Activated CD4-positive, alpha-beta T cell treated with anti-CD3 and anti-CD28 coated beads, Interleukin-2, amount 50 U/mL, for 24 hours (primary cell): Measurements from ENCODE around the gene PCDHGA7.
"Not testable (repeated sequence)": the region's sequence is repeated elsewhere in the genome, so short reads cannot be mapped to it uniquely, and the experiment has no call there.

Source experiments
- DNase-seq, 2 donors: peaks; one replicate each; pipeline ENCODE4 v3.0.0-alpha.2; 2020; ENCODE audit warnings: low read depth in 1 of 2, low spot score in 1 of 2

Gene PCDHGA7

DNA sequence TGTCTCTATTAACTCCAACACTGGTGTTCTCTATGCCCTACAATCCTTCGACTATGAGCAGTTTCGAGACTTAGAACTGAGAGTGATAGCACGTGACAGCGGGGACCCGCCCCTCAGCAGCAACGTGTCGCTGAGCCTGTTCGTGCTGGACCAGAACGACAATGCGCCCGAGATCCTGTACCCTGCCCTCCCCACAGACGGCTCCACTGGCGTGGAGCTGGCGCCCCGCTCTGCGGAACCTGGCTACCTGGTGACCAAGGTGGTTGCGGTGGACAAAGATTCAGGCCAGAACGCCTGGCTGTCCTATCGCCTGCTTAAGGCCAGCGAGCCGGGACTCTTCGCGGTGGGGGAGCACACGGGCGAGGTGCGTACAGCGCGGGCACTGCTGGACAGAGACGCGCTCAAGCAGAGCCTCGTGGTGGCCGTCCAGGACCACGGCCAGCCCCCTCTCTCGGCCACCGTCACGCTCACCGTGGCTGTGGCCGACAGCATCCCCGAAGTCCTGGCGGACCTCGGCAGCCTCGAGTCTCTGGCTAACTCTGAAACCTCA lies 40.3 kb downstream of the PCDHGA7 start:
- no peak for DNase-seq

- DNase-seq = no peak
These were observed 45.4 kb downstream of the PCDHGA7 start for GRCh38 chr5:141427783-141428426.

DNA sequence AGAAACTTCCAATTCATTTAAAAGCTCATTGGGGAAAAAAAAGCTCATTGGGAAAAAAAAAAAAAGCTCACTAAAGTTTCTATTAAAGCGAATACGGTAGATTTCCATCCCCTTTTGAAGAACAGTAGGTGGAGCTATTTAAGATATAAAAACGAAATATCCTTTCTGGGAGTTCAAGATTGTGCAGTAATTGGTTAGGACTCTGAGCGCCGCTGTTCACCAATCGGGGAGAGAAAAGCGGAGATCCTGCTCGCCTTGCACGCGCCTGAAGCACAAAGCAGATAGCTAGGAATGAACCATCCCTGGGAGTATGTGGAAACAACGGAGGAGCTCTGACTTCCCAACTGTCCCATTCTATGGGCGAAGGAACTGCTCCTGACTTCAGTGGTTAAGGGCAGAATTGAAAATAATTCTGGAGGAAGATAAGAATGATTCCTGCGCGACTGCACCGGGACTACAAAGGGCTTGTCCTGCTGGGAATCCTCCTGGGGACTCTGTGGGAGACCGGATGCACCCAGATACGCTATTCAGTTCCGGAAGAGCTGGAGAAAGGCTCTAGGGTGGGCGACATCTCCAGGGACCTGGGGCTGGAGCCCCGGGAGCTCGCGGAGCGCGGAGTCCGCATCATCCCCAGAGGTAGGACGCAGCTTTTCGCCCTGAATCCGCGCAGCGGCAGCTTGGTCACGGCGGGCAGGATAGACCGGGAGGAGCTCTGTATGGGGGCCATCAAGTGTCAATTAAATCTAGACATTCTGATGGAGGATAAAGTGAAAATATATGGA lies 48.0 kb downstream of the PCDHGA7 start, which contains the start of gene PCDHGA12:
Gene PCDHGA12, plus strand, starts transcription at position 176 of the 782 bp plus-strand sequence. Its CDS starts 253 bp downstream, at position 429.
- no peak for DNase-seq

DNA sequence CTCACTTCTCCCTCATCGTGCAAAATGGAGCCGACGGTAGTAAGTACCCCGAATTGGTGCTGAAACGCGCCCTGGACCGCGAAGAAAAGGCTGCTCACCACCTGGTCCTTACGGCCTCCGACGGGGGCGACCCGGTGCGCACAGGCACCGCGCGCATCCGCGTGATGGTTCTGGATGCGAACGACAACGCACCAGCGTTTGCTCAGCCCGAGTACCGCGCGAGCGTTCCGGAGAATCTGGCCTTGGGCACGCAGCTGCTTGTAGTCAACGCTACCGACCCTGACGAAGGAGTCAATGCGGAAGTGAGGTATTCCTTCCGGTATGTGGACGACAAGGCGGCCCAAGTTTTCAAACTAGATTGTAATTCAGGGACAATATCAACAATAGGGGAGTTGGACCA lies 48.7 kb downstream of the PCDHGA7 start:
- no peak for DNase-seq

DNA sequence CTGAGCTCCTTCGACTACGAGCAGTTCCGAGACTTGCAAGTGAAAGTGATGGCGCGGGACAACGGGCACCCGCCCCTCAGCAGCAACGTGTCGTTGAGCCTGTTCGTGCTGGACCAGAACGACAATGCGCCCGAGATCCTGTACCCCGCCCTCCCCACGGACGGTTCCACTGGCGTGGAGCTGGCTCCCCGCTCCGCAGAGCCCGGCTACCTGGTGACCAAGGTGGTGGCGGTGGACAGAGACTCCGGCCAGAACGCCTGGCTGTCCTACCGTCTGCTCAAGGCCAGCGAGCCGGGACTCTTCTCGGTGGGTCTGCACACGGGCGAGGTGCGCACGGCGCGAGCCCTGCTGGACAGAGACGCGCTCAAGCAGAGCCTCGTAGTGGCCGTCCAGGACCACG lies 49.8 kb downstream of the PCDHGA7 start:
- DNase-seq = not testable (repeated sequence)

DNA sequence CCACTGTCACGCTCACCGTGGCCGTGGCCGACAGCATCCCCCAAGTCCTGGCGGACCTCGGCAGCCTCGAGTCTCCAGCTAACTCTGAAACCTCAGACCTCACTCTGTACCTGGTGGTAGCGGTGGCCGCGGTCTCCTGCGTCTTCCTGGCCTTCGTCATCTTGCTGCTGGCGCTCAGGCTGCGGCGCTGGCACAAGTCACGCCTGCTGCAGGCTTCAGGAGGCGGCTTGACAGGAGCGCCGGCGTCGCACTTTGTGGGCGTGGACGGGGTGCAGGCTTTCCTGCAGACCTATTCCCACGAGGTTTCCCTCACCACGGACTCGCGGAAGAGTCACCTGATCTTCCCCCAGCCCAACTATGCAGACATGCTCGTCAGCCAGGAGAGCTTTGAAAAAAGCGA lies 50.2 kb downstream of the PCDHGA7 start:
- DNase-seq = not testable (repeated sequence)

DNA sequence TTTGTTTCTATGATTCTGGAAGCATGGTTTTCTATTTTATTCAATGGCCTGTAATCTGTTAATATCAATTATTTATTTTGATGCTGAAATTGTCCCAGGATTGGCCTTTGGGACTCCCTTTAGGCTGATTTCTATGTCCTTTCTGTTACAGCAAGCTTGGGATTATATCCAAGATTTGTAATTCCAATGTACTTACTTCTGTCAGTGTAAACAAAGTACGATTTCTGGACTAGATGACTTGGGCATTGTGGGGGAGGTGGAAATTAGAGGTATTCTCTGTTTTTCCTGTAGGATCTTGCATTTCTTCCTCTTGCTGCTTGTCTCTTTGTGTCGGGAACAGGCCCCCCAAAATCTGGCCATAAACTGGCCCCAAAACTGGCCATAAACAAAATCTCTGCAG lies 51.5 kb downstream of the PCDHGA7 start:
- no peak for DNase-seq
